K562 (cell line): Measurements from ENCODE around the gene BNIP2. TPM values are rescaled to one million over a fixed set of nuclear protein-coding genes. Genes with fewer than 3 reads are reported as not detected.

ENCODE experiments used
- FOXO4 ChIP-seq: fragments of 450-650 bp; formaldehyde crosslinking; IDR thresholded peaks from 2 replicates; pipeline ENCODE4 v1.4.0; 2020; ENCODE audit warnings: mild to moderate bottlenecking, moderate library complexity
- FUS ChIP-seq: fragments of 200-400 bp; formaldehyde crosslinking; optimal IDR thresholded peaks from 2 replicates; pipeline ENCODE3; 2017; ENCODE audit warnings: low read depth, low read length
- HBP1 ChIP-seq: fragments of 450-650 bp; formaldehyde crosslinking; IDR thresholded peaks from 2 replicates; pipeline ENCODE4 v1.4.0; 2022; ENCODE audit warnings: missing genetic modification characterization
- HDAC6 ChIP-seq: IDR thresholded peaks from 2 replicates; pipeline ENCODE4 v1.6.1; 2012; ENCODE audit warnings: low read depth, mild to moderate bottlenecking, control low read depth, inconsistent platforms, low read length, moderate library complexity
- MAFG ChIP-seq: fragments of 450-650 bp; conservative IDR thresholded peaks from 2 replicates; pipeline ENCODE4 v1.6.1; 2016; ENCODE audit warnings: missing genetic modification characterization, missing compliant biosample characterization
- NR1H2 ChIP-seq: sonication (generic); formaldehyde crosslinking; IDR thresholded peaks from 2 replicates; pipeline ENCODE4 v1.4.0; 2020; ENCODE audit warnings: mild to moderate bottlenecking, missing genetic modification reagents
- PKNOX1 ChIP-seq: fragments of 450-650 bp; IDR thresholded peaks from 2 replicates; pipeline ENCODE4 v1.6.1; 2016
- THAP12 ChIP-seq: fragments of 250-450 bp; sonication (Bioruptor Pico); IDR thresholded peaks from 2 replicates; pipeline ENCODE4 v1.9.0; 2021; ENCODE audit warnings: mild to moderate bottlenecking, inconsistent platforms
- XRCC4 ChIP-seq: IDR thresholded peaks from one replicate; pipeline ENCODE4 v1.6.1; 2011; ENCODE audit not compliant: insufficient read depth, insufficient read length; ENCODE audit errors: extremely low read depth
- ZNF274 ChIP-seq: IDR thresholded peaks from 2 replicates; pipeline ENCODE4 v1.6.1; 2011; ENCODE audit warnings: low read depth, mild to moderate bottlenecking, low read length, moderate library complexity, borderline replicate concordance
- ZNF311 ChIP-seq: fragments of 250-450 bp; sonication (Bioruptor Pico); IDR thresholded peaks from 2 replicates; pipeline ENCODE4 v1.4.0; 2020; ENCODE audit warnings: mild to moderate bottlenecking, moderate library complexity
- ZNF408 ChIP-seq: fragments of 250-450 bp; sonication (Bioruptor Pico); IDR thresholded peaks from 2 replicates; pipeline ENCODE4 v1.4.0; 2020; ENCODE audit warnings: low read depth, mild to moderate bottlenecking, moderate library complexity
- ZNF592 ChIP-seq: fragments of 450-650 bp; IDR thresholded peaks from 2 replicates; pipeline ENCODE4 v1.6.1; 2017; ENCODE audit warnings: antibody characterized with exemption, mild to moderate bottlenecking
- ZNF77 ChIP-seq: fragments of 250-450 bp; sonication (Bioruptor Pico); IDR thresholded peaks from 2 replicates; pipeline ENCODE4 v1.5.0; 2020
- polyA plus RNA-seq, 8 experiments: library from polyadenylated mRNA; depleted of rRNA in 4 of 8; stranded (reverse) in 5 of 8; unstranded in 3 of 8; fragments of >200 nt; fragmentation: Nextera tagmentation in 2 of 8; fragmentation: Illumina TruSeq in 1 of 8; extraction: Ambion mirVana in 2 of 8; extraction: Trizol in 1 of 8; gene quantifications; 2 replicates each; pipeline versions ENCODE4 v1.2.1 to v1.2.3, GENCODE V29; 2011 to 2014; ENCODE audit warnings: inconsistent platforms in 1 of 8, missing spikeins in 1 of 8
- total RNA-seq, 7 experiments: library from RNA; depleted of rRNA in 6 of 7; stranded (reverse); fragments of >200 nt in 6 of 7; fragmentation: Illumina TruSeq in 2 of 7; extraction: Trizol in 2 of 7; gene quantifications; 2 replicates each; pipeline versions ENCODE4 v1.2.1 to v1.2.3, GENCODE V29; 2011 to 2021; ENCODE audit warnings: low replicate concordance in 1 of 7

Gene BNIP2
- total and polyA plus RNA-seq, 9 of the 15 experiments (the other 6 are each of a cell fraction or from before 2014, with no cell fraction given): 19.6 to 88.0 (median 52.5) TPM

GRCh38 chr15:59689626-59690236, 611 bp upstream of the BNIP2 start (continued):
- TF ChIP-seq ZNF592: no peak
- TF ChIP-seq THAP12 (CRISPR knock-in tag): no peak
- TF ChIP-seq ZNF311 (CRISPR knock-in tag): no peak
- TF ChIP-seq HBP1 (CRISPR knock-in tag): no peak
- TF ChIP-seq FUS: no peak
- no peak for TF ChIP-seq HDAC6
- TF ChIP-seq ZNF408 (CRISPR knock-in tag): no peak
- no peak for TF ChIP-seq XRCC4
- no peak for TF ChIP-seq ZNF77 (CRISPR knock-in tag)
- TF ChIP-seq NR1H2 (CRISPR knock-in tag): no peak
- no peak for TF ChIP-seq FOXO4 (CRISPR knock-in tag)
- TF ChIP-seq ZNF274: no peak
- no peak for TF ChIP-seq PKNOX1
- TF ChIP-seq MAFG (tag): no peak
